GM12878 (cell line): ENCODE data around the gene GALNT17. TPM values are rescaled to one million over a fixed set of nuclear protein-coding genes. Genes with fewer than 3 reads are reported as not detected.

Source experiments
- ATAC-seq: fragments of 200-7000 bp; cut with Tn5 transposase; 3 replicates; pipeline ENCODE4 v1.9.1; 2020; ENCODE audit warnings: mild to moderate bottlenecking, moderate library complexity
- BruUV-seq: library from RNA; stranded (reverse); fragments of 400-500 nt; replicated peaks from 2 replicates; lab custom pipeline; 2021; lab: Mats Ljungman, UMichigan
- CTCF ChIA-PET: fragments of 300-600 bp; sonication (Branson Sonifier 250); formaldehyde crosslinking; extraction: SDS; loops from one replicate; lab custom pipeline; 2021; ENCODE audit warnings: inconsistent platforms; lab: Yijun Ruan, JAX
- POLR2A ChIA-PET: fragments of 350-600 bp; formaldehyde crosslinking; extraction: SDS; loops from one replicate; lab custom pipeline; 2021; ENCODE audit warnings: inconsistent platforms; lab: Charles Lee
- RAD21 ChIA-PET: fragments of 300-600 bp; sonication (Branson Sonifier 250); formaldehyde crosslinking; loops from one replicate; lab custom pipeline; 2023; ENCODE audit warnings: antibody characterized with exemption; ENCODE audit not compliant: unreplicated experiment; lab: Charles Lee
- SMC1A ChIA-PET: fragments of 300-600 bp; sonication (Branson Sonifier 250); formaldehyde crosslinking; loops from one replicate; lab custom pipeline; 2023; ENCODE audit not compliant: unreplicated experiment, uncharacterized antibody; lab: Charles Lee
- DNase-seq: peaks from one replicate; pipeline ENCODE4 v3.0.0-alpha.2; 2011; ENCODE audit warnings: low read depth, low spot score
- FAIRE-seq: peaks from 3 replicates; lab custom pipeline; 2011; peaks lifted over from hg19 to GRCh38; lab: Jason Lieb, UNC
- H2AFZ ChIP-seq: 2 replicates; pipeline ENCODE4 v1.6.0; 2011; ENCODE audit warnings: low read depth, low read length, control low read depth; ENCODE audit not compliant: control insufficient read depth
- H3K27ac ChIP-seq: 2 replicates; pipeline ENCODE4 v1.5.1; 2011; ENCODE audit warnings: control low read depth; ENCODE audit not compliant: control insufficient read depth, insufficient read depth
- H3K27me3 ChIP-seq, 2 experiments: replicated peaks in 1 of 2; 2 replicates each; pipeline versions ENCODE4 v1.6.0 to v1.6.1; 2011; ENCODE audit warnings: low read length in 1 of 2; ENCODE audit not compliant: control insufficient read depth in 2 of 2, insufficient read depth in 2 of 2
- H3K36me3 ChIP-seq, 2 experiments: 2 replicates each; pipeline ENCODE4 v1.5.1; 2011; ENCODE audit warnings: low read length in 1 of 2; ENCODE audit not compliant: control insufficient read depth in 2 of 2, insufficient read depth in 2 of 2
- H3K4me1 ChIP-seq: 2 replicates; pipeline ENCODE4 v1.6.1; 2011; ENCODE audit warnings: mild to moderate bottlenecking, low read length, moderate library complexity, mixed read lengths; ENCODE audit not compliant: control insufficient read depth, insufficient read depth
- H3K4me2 ChIP-seq: 2 replicates; pipeline ENCODE4 v1.6.0; 2011; ENCODE audit warnings: control low read depth; ENCODE audit not compliant: control insufficient read depth, insufficient read depth
- H3K4me3 ChIP-seq: fragments of 200-600 bp; sonication (generic); 2 replicates; pipeline ENCODE4 v1.5.1; 2016
- H3K79me2 ChIP-seq: 2 replicates; pipeline ENCODE4 v1.6.0; 2011; ENCODE audit warnings: low read length; ENCODE audit not compliant: control insufficient read depth, insufficient read depth
- H3K9ac ChIP-seq: 2 replicates; pipeline ENCODE4 v1.8.0; 2011; ENCODE audit warnings: low read length, control low read depth, mixed read lengths; ENCODE audit not compliant: control insufficient read depth, insufficient read depth
- H3K9me3 ChIP-seq: replicated peaks from 3 replicates; pipeline ENCODE4 v1.5.1; 2011; ENCODE audit warnings: mild to moderate bottlenecking, low read length; ENCODE audit not compliant: control insufficient read depth, insufficient read depth
- H4K20me1 ChIP-seq: 2 replicates; pipeline ENCODE4 v1.6.0; 2011; ENCODE audit not compliant: control insufficient read depth, insufficient read depth
- CEBPB ChIP-seq, 2 experiments: fragments of 150-350 bp in 1 of 2; IDR thresholded peaks; 2 replicates each; pipeline ENCODE4 v1.6.1; 2012 to 2014; ENCODE audit warnings: low read depth in 2 of 2, low read length in 2 of 2, borderline replicate concordance in 1 of 2, inconsistent platforms in 1 of 2
- GATAD2B ChIP-seq: fragments of 450-650 bp; conservative IDR thresholded peaks from 2 replicates; pipeline ENCODE4 v1.6.1; 2017; ENCODE audit warnings: low read depth, mild to moderate bottlenecking, moderate library complexity
- REST ChIP-seq: IDR thresholded peaks from 2 replicates; pipeline ENCODE4 v1.6.1; 2012; ENCODE audit warnings: mild to moderate bottlenecking, low read depth, low read length
- TBL1XR1 ChIP-seq: IDR thresholded peaks from 2 replicates; pipeline ENCODE4 v1.6.1; 2012; ENCODE audit warnings: low read depth, low read length, improper control_type of control experiment
- ZNF622 ChIP-seq: fragments of 450-650 bp; IDR thresholded peaks from 2 replicates; pipeline ENCODE4 v1.6.1; 2017; ENCODE audit warnings: mild to moderate bottlenecking, inconsistent platforms
- WGBS: methylation state at CpG from one replicate; pipeline ENCODE4 v1.1.6; 2016; ENCODE audit warnings: low lambda C conversion rate; ENCODE audit not compliant: insufficient replicate concordance, insufficient coverage; ENCODE audit errors: missing lambda C conversion rate; 5-methylcytosine and 5-hydroxymethylcytosine counted together
- in situ Hi-C: fragments of 300-500 bp; cut with MboI; formaldehyde crosslinking; loops from 9 replicates; pipeline ENCODE4 v1.14.3; 2018; ENCODE audit warnings: mixed read lengths
- intact Hi-C: fragments of 100-400 bp; cut with micrococcal nuclease; formaldehyde crosslinking; loops from one replicate; pipeline ENCODE4 v1.14.2; 2022; ENCODE audit not compliant: unreplicated experiment
- polyA plus RNA-seq, 11 experiments: library from polyadenylated mRNA; depleted of rRNA in 4 of 11; unstranded in 6 of 11; stranded (reverse) in 5 of 11; fragments of >200 nt; fragmentation: Nextera tagmentation in 4 of 11; fragmentation: Illumina TruSeq in 1 of 11; extraction: Ambion mirVana in 4 of 11; extraction: Trizol in 1 of 11; gene quantifications; 1 replicate in 1 of 11; 2 replicates in 10 of 11; pipeline versions ENCODE4 v1.2.1 to v1.2.3, GENCODE V29; 2011 to 2016; ENCODE audit warnings: inconsistent platforms in 2 of 11, missing spikeins in 2 of 11, low read depth in 1 of 11
- total RNA-seq, 4 experiments: library from RNA; depleted of rRNA in 3 of 4; stranded (reverse); fragments of >200 nt in 3 of 4; fragmentation: Illumina TruSeq in 1 of 4; extraction: Trizol in 1 of 4; gene quantifications; 2 replicates each; pipeline versions ENCODE4 v1.2.1 to v1.2.3, GENCODE V29; 2013 to 2021
- TF ChIP-seq, protein P1 (sequence below): fragments of 450-650 bp; IDR thresholded peaks from 2 replicates; pipeline ENCODE4 v1.6.1; 2017; ENCODE audit warnings: mild to moderate bottlenecking, low read depth, inconsistent platforms; ENCODE audit not compliant: poor library complexity, severe bottlenecking

The GALNT17 gene
- total and polyA plus RNA-seq, 10 of the 15 experiments (the other 5 are each of a cell fraction or from before 2014, with no cell fraction given), result 0.12 to 0.15 TPM; not detected in 8

- no TSS peak for BruUV-seq
- RAD21 ChIA-PET, result no interaction called here
- no peaks in the 10 kb centered on the region for H3K27me3 ChIP-seq
- DNase-seq (no peak), FAIRE-seq (no peak), ATAC-seq (no peak)
- intact Hi-C loops (no loop called here), in situ Hi-C loops (no loop called here)
- H3K4me1 ChIP-seq, result no peaks in the 10 kb centered on the region
- POLR2A ChIA-PET, result interaction anchor here (0.6 kb wide), 1 partner anchor 1251 kb away, joined by 9 read pairs; no protein-coding TSS in a partner anchor
- H3K4me3 ChIP-seq, result no peak overlapping the region
- no peak overlapping the region for H3K4me2 ChIP-seq
- H4K20me1 ChIP-seq, result no peaks in the 10 kb centered on the region
- no peak overlapping the region for H3K9ac ChIP-seq
- no peak overlapping the region for H3K27ac ChIP-seq
- no peaks in the 10 kb centered on the region for H3K79me2 ChIP-seq
- H3K9me3 ChIP-seq, result no peaks in the 10 kb centered on the region; the same call in 2 of the 3 replicates
- H3K36me3 ChIP-seq, result no peaks in the 10 kb centered on the region
- CTCF ChIA-PET, result no interaction called here
- 24% methylated on average over 7 of the region's 7 CpGs for WGBS
- SMC1A ChIA-PET, result no interaction called here
- no peak overlapping the region for H2AFZ ChIP-seq
- TF ChIP-seq REST, result no peak
- TF ChIP-seq, protein P1, sequence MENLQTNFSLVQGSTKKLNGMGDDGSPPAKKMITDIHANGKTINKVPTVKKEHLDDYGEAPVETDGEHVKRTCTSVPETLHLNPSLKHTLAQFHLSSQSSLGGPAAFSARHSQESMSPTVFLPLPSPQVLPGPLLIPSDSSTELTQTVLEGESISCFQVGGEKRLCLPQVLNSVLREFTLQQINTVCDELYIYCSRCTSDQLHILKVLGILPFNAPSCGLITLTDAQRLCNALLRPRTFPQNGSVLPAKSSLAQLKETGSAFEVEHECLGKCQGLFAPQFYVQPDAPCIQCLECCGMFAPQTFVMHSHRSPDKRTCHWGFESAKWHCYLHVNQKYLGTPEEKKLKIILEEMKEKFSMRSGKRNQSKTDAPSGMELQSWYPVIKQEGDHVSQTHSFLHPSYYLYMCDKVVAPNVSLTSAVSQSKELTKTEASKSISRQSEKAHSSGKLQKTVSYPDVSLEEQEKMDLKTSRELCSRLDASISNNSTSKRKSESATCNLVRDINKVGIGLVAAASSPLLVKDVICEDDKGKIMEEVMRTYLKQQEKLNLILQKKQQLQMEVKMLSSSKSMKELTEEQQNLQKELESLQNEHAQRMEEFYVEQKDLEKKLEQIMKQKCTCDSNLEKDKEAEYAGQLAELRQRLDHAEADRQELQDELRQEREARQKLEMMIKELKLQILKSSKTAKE, result no peak
- no peak for TF ChIP-seq CEBPB (IDR thresholded peaks at IDR 0.05; ENCODE audit: borderline replicate concordance in 1 of 2, low read depth in 2 of 2, low read length in 2 of 2)
- no peak for TF ChIP-seq TBL1XR1
- TF ChIP-seq ZNF622, result no peak
- TF ChIP-seq GATAD2B, result no peak
Measured at GRCh38 chr7:71266912-71267311, 135.0 kb downstream of the GALNT17 start.
